Peyer's patch (tissue), 4 donors: Measurements from ENCODE around the gene CELF4.

Experiments used
- CTCF ChIP-seq, 6 experiments: fragments of 450-650 bp in 4 of 6; fragments of 200-600 bp in 2 of 6; sonication (generic) in 1 of 6; IDR thresholded peaks; one replicate each; pipeline ENCODE4 v1.5.1; 2017 to 2019; ENCODE audit warnings: antibody characterized with exemption in 6 of 6, mild to moderate bottlenecking in 3 of 6, moderate library complexity in 1 of 6
- POLR2A ChIP-seq, 2 donors: fragments of 450-650 bp; IDR thresholded peaks; one replicate each; pipeline ENCODE4 v1.5.1; 2017; ENCODE audit warnings: antibody characterized with exemption in 2 of 2, mild to moderate bottlenecking in 2 of 2, moderate library complexity in 2 of 2

DNA sequence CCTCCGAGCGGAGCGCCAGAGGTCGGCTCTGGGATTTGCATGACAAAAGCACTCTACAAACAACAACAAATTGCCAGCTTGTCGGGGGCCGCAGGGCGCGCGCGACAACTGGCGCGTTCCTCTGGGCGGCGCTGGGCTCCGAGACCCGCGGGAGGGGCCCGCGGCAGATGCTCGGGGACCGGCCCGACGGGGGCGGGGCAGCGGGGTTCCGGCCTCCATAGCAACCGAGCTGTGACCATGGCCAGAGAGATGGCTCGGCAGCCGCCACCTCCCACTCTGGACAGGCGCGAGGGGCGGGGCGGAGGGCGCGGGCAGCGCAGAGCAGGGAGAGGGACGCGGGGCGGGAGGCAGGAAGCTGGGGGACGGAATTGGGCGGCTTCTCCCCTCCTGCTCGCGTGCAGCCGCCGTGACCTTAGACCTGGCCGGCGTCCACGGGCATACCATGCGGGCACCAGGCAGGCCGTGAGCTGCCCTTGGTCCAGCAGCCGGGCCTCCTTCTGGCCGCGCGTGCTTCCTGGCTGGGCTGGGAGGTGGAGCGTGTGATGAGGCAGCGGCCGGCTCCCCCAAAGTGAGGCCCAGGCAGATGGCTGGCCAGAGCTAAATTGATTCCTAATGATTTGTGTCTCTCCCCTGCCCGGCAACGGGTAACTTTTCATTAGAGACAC is 171.5 kb downstream of the CELF4 start:
- TF ChIP-seq CTCF (IDR thresholded peaks at IDR 0.05) (no peak), POLR2A (IDR thresholded peaks at IDR 0.05) (no peak)
